Neural cell (in vitro differentiated cells): ENCODE results near the gene WFDC1. TPM values are rescaled to one million over a fixed set of nuclear protein-coding genes. Genes with fewer than 3 reads are reported as not detected.

Experiments used
- H2AFZ ChIP-seq: fragments of 200-600, 300-800 bp; sonication (generic), shearing (Covaris generic); 2 replicates; pipeline ENCODE4 v1.6.0; 2014; ENCODE audit warnings: low read depth, mild to moderate bottlenecking, antibody characterized with exemption, low read length, moderate library complexity
- H3F3A ChIP-seq: fragments of 200-600 bp; shearing (Covaris generic); 2 replicates; pipeline ENCODE4 v1.6.1; 2016; ENCODE audit warnings: mild to moderate bottlenecking, moderate library complexity, mixed read lengths, antibody characterized with exemption, low read length; ENCODE audit not compliant: insufficient read depth, poor library complexity, severe bottlenecking
- H3K27ac ChIP-seq: fragments of 200-600, 300-800 bp; sonication (generic), shearing (Covaris generic); 2 replicates; pipeline ENCODE4 v1.5.1; 2014; ENCODE audit warnings: mild to moderate bottlenecking, low read length, moderate library complexity
- H3K27me3 ChIP-seq: fragments of 300-800, 200-600 bp; sonication (generic), shearing (Covaris generic); 2 replicates; pipeline ENCODE4 v1.6.0; 2014; ENCODE audit warnings: mild to moderate bottlenecking, low read depth, low read length, moderate library complexity; ENCODE audit not compliant: insufficient read depth
- H3K36me3 ChIP-seq: fragments of 300-800, 200-600 bp; sonication (generic), shearing (Covaris generic); 2 replicates; pipeline ENCODE4 v1.5.1; 2014; ENCODE audit warnings: mild to moderate bottlenecking, antibody characterized with exemption, low read length, moderate library complexity; ENCODE audit not compliant: insufficient read depth
- H3K4me2 ChIP-seq: fragments of 300-800, 200-600 bp; sonication (generic), shearing (Covaris generic); 2 replicates; pipeline ENCODE4 v1.6.0; 2014; ENCODE audit warnings: mild to moderate bottlenecking, low read length
- H3K4me3 ChIP-seq: fragments of 300-800, 200-600 bp; sonication (generic), shearing (Covaris generic); 2 replicates; pipeline ENCODE4 v1.5.1; 2014; ENCODE audit warnings: mild to moderate bottlenecking, low read length, moderate library complexity
- H3K79me2 ChIP-seq: fragments of 200-600 bp; shearing (Covaris generic); replicated peaks from 2 replicates; pipeline ENCODE4 v1.6.0; 2014; ENCODE audit warnings: mild to moderate bottlenecking, low read length, moderate library complexity; ENCODE audit not compliant: insufficient read depth
- H3K9ac ChIP-seq: fragments of 300-800, 200-600 bp; sonication (generic), shearing (Covaris generic); 2 replicates; pipeline ENCODE4 v1.6.1; 2016; ENCODE audit warnings: mild to moderate bottlenecking, low read length, mixed read lengths
- H3K9me2 ChIP-seq: fragments of 200-600 bp; shearing (Covaris generic); 2 replicates; pipeline ENCODE4 v1.6.1; 2016; ENCODE audit warnings: mild to moderate bottlenecking, low read length, mixed read lengths; ENCODE audit not compliant: insufficient read depth
- H3K9me3 ChIP-seq: fragments of 200-600, 300-800 bp; sonication (generic), shearing (Covaris generic); 2 replicates; pipeline ENCODE4 v1.6.1; 2016; ENCODE audit warnings: mild to moderate bottlenecking, mixed run types, low read length, moderate library complexity, mixed read lengths
- H4K20me1 ChIP-seq: fragments of 200-600 bp; shearing (Covaris generic); 2 replicates; pipeline ENCODE4 v1.6.1; 2016; ENCODE audit warnings: mild to moderate bottlenecking, mixed run types; ENCODE audit not compliant: insufficient read depth
- CTCF ChIP-seq: fragments of 450-650 bp; IDR thresholded peaks from 2 replicates; pipeline ENCODE4 v1.5.1; 2014; ENCODE audit warnings: antibody characterized with exemption, mild to moderate bottlenecking, moderate library complexity; ENCODE audit not compliant: poor library complexity, severe bottlenecking
- EP300 ChIP-seq: fragments of 450-650 bp; conservative IDR thresholded peaks from 2 replicates; pipeline ENCODE4 v1.6.1; 2014; ENCODE audit warnings: antibody characterized with exemption, mild to moderate bottlenecking, moderate library complexity; ENCODE audit not compliant: poor library complexity, severe bottlenecking
- EZH2 ChIP-seq: fragments of 200-600, 300-800 bp; shearing (Covaris generic), sonication (generic); IDR thresholded peaks from 2 replicates; pipeline ENCODE4 v1.6.1; 2014; ENCODE audit warnings: antibody characterized with exemption, low read length, borderline replicate concordance, mild to moderate bottlenecking; ENCODE audit not compliant: insufficient read depth, poor library complexity, severe bottlenecking
- MXI1 ChIP-seq: fragments of 450-650 bp; conservative IDR thresholded peaks from 2 replicates; pipeline ENCODE4 v1.6.1; 2014; ENCODE audit warnings: antibody characterized with exemption, mild to moderate bottlenecking; ENCODE audit not compliant: poor library complexity, severe bottlenecking
- POLR2AphosphoS5 ChIP-seq: IDR thresholded peaks from 2 replicates; pipeline ENCODE4 v1.6.1; 2012
- RAD21 ChIP-seq: fragments of 450-650 bp; conservative IDR thresholded peaks from 2 replicates; pipeline ENCODE4 v1.6.1; 2014; ENCODE audit warnings: antibody characterized with exemption, mild to moderate bottlenecking, moderate library complexity
- SMC3 ChIP-seq: fragments of 450-650 bp; conservative IDR thresholded peaks from 2 replicates; pipeline ENCODE4 v1.6.1; 2014; ENCODE audit warnings: antibody characterized with exemption, mild to moderate bottlenecking, moderate library complexity; ENCODE audit not compliant: poor library complexity
- TAF1 ChIP-seq: IDR thresholded peaks from 2 replicates; pipeline ENCODE4 v1.6.1; 2012; ENCODE audit warnings: low read depth
- polyA plus RNA-seq: library from polyadenylated mRNA; depleted of rRNA; stranded (reverse); fragments of >200 nt; gene quantifications from 2 replicates; pipeline ENCODE4 v1.2.3, GENCODE V29; 2014
- TF ChIP-seq, protein P1 (sequence below): IDR thresholded peaks from 2 replicates; pipeline ENCODE4 v1.6.1; 2012; ENCODE audit warnings: borderline replicate concordance

WFDC1 gene
- polyA plus RNA-seq, 1 donor from 2014 or later: not detected

DNA sequence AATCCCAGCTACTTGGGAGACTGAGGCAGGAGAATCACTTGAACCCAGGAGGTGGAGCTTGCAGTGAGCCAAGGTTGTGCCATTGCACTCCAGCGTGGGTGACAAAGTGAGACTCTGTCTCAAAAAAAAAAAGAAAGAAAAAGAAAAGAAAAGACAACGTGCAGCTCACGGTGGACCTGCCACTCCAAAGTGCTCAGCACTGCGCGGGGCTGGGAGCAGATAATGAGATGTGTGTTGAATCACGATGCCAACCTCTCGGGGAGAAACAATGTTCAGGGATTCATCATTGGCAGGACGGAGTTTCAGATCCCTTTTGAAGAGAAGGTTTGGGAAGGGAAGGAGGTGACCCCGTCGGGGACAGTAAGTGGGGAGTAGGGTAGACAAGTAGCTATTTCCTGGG lies 19.2 kb downstream of the WFDC1 start:
- no peaks in the 10 kb centered on the region for H3K79me2 ChIP-seq
- peaks cover 14% of the 10 kb centered on the region for H3K27me3 ChIP-seq
- H3K4me2 ChIP-seq: no peak overlapping the region

DNA sequence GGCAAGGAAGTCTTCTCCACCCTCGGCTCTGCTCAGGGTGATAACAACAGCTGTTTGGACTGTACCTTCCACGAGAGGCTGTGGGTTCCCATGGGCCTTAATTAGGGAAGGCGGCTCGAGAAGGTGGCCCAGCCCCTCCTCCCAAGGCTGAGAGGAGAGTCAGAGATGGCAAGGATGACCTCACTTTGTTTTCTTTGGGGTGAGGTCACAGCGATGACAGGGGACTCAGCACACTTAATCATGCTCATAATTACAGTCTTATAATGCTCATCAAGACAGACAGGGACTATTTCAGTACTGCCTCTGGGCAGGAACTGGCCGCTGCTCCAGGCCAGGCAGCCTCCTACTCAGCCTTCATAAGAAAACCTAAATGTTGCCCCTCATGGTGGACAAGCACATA lies 19.7 kb downstream of the WFDC1 start:
- no peak overlapping the region for H2AFZ ChIP-seq
- H3K36me3 ChIP-seq: no peaks in the 10 kb centered on the region
- H3K27me3 ChIP-seq: peaks cover 14% of the 10 kb centered on the region
- no peaks in the 10 kb centered on the region for H3F3A ChIP-seq
- H3K27ac ChIP-seq: no peak overlapping the region
- TF ChIP-seq, protein P1, sequence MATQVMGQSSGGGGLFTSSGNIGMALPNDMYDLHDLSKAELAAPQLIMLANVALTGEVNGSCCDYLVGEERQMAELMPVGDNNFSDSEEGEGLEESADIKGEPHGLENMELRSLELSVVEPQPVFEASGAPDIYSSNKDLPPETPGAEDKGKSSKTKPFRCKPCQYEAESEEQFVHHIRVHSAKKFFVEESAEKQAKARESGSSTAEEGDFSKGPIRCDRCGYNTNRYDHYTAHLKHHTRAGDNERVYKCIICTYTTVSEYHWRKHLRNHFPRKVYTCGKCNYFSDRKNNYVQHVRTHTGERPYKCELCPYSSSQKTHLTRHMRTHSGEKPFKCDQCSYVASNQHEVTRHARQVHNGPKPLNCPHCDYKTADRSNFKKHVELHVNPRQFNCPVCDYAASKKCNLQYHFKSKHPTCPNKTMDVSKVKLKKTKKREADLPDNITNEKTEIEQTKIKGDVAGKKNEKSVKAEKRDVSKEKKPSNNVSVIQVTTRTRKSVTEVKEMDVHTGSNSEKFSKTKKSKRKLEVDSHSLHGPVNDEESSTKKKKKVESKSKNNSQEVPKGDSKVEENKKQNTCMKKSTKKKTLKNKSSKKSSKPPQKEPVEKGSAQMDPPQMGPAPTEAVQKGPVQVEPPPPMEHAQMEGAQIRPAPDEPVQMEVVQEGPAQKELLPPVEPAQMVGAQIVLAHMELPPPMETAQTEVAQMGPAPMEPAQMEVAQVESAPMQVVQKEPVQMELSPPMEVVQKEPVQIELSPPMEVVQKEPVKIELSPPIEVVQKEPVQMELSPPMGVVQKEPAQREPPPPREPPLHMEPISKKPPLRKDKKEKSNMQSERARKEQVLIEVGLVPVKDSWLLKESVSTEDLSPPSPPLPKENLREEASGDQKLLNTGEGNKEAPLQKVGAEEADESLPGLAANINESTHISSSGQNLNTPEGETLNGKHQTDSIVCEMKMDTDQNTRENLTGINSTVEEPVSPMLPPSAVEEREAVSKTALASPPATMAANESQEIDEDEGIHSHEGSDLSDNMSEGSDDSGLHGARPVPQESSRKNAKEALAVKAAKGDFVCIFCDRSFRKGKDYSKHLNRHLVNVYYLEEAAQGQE: no peak
- no peak for TF ChIP-seq TAF1
- no peak overlapping the region for H3K4me2 ChIP-seq
- H4K20me1 ChIP-seq: no peaks in the 10 kb centered on the region
- no peak overlapping the region for H3K9ac ChIP-seq
- H3K79me2 ChIP-seq: no peaks in the 10 kb centered on the region
- H3K9me2 ChIP-seq: no peaks in the 10 kb centered on the region
- no peak overlapping the region for H3K4me3 ChIP-seq
- H3K9me3 ChIP-seq: no peaks in the 10 kb centered on the region

More for the DNA sequence above, 19.2 kb downstream of the WFDC1 start:
- Histone ChIP-seq H3F3A (no peaks in the 10 kb centered on the region), H3K27ac (no peak overlapping the region), H3K9me2 (no peaks in the 10 kb centered on the region), H3K9me3 (no peaks in the 10 kb centered on the region), H3K9ac (no peak overlapping the region), H2AFZ (no peak overlapping the region), H3K4me3 (no peak overlapping the region), H3K36me3 (no peaks in the 10 kb centered on the region), H4K20me1 (no peaks in the 10 kb centered on the region)
- TF ChIP-seq, protein P1: no peak
- TF ChIP-seq CTCF (no peak), MXI1 (no peak), EP300 (no peak), SMC3 (no peak), EZH2 (no peak), RAD21 (no peak), POLR2AphosphoS5 (no peak), TAF1 (no peak)
